CD4-positive, alpha-beta T cell (primary cell): Measurements from ENCODE around the gene NMNAT1. TPM values are rescaled to one million over a fixed set of nuclear protein-coding genes. Genes with fewer than 3 reads are reported as not detected.
A peak's percentile ranks its signal among the peaks of the same experiment; 100 is the strongest.

Experiments
- ATAC-seq: fragments of 200-7000 bp; cut with Tn5 transposase; one replicate; pipeline ENCODE4 v1.10.0; 2022; ENCODE audit warnings: mild to moderate bottlenecking; ENCODE audit not compliant: poor library complexity
- CTCF ChIA-PET: fragments of 350-600 bp; sonication (Branson Sonifier 250); formaldehyde crosslinking; loops from one replicate; lab custom pipeline; 2021; ENCODE audit warnings: antibody characterized with exemption, inconsistent platforms; lab: Charles Lee
- POLR2A ChIA-PET: fragments of 350-600 bp; sonication (Branson Sonifier 250); formaldehyde crosslinking; loops from one replicate; lab custom pipeline; 2021; ENCODE audit warnings: antibody characterized with exemption, inconsistent platforms; lab: Charles Lee
- DNase-seq, 14 experiments: peaks; one replicate each; pipeline ENCODE4 v3.0.0-alpha.2; 2013 to 2020; ENCODE audit warnings: mixed read lengths in 2 of 14
- H3K27ac ChIP-seq, 2 donors: one replicate each; pipeline versions ENCODE4 v1.5.1 to v1.7.0; 2013; ENCODE audit warnings: low read length in 2 of 2, low read depth in 1 of 2, mild to moderate bottlenecking in 1 of 2
- H3K27me3 ChIP-seq, 2 experiments: 1 replicate in 1 of 2; 2 replicates in 1 of 2; pipeline versions ENCODE4 v1.6.1 to v1.7.0; 2013; ENCODE audit warnings: low read length in 2 of 2, control low read depth in 1 of 2, mild to moderate bottlenecking in 1 of 2, moderate library complexity in 1 of 2; ENCODE audit not compliant: insufficient read depth in 2 of 2, control insufficient read depth in 1 of 2
- H3K36me3 ChIP-seq: one replicate; pipeline ENCODE4 v1.6.1; 2013; ENCODE audit warnings: low read length, control low read depth; ENCODE audit not compliant: insufficient read depth
- H3K4me1 ChIP-seq: one replicate; pipeline ENCODE4 v1.6.1; 2013; ENCODE audit warnings: low read length, control low read depth; ENCODE audit not compliant: insufficient read depth
- H3K4me3 ChIP-seq: one replicate; pipeline ENCODE4 v1.5.1; 2013; ENCODE audit warnings: mild to moderate bottlenecking, low read length, moderate library complexity
- H3K9me3 ChIP-seq, 2 experiments: 1 replicate in 1 of 2; 2 replicates in 1 of 2; pipeline versions ENCODE4 v1.6.1 to v1.7.0; 2013; ENCODE audit warnings: low read length in 2 of 2, mild to moderate bottlenecking in 2 of 2, control low read depth in 1 of 2, moderate library complexity in 1 of 2; ENCODE audit not compliant: control insufficient read depth in 1 of 2, insufficient read depth in 1 of 2
- H3K27ac Mint-ChIP-seq: one replicate; pipeline ENCODE4 v1.8.0; 2020; ENCODE audit warnings: mixed read lengths
- H3K27me3 Mint-ChIP-seq: one replicate; pipeline ENCODE4 v1.8.0; 2021; ENCODE audit warnings: mixed read lengths
- H3K36me3 Mint-ChIP-seq: one replicate; pipeline ENCODE4 v1.8.0; 2021; ENCODE audit warnings: low read depth, mixed read lengths
- H3K4me1 Mint-ChIP-seq: one replicate; pipeline ENCODE4 v1.8.0; 2021; ENCODE audit warnings: low read depth, mixed read lengths
- H3K4me3 Mint-ChIP-seq: one replicate; pipeline ENCODE4 v1.8.0; 2020; ENCODE audit warnings: mild to moderate bottlenecking, mixed read lengths
- H3K9me3 Mint-ChIP-seq: one replicate; pipeline ENCODE4 v1.8.0; 2020; ENCODE audit warnings: mixed read lengths
- CTCF ChIP-seq: fragments of 200-600 bp; IDR thresholded peaks from one replicate; pipeline ENCODE4 v1.8.0; 2022; ENCODE audit warnings: antibody characterized with exemption, mild to moderate bottlenecking
- intact Hi-C, 2 experiments: fragments of 100-400 bp; cut with DNase I in 1 of 2; cut with micrococcal nuclease in 1 of 2; formaldehyde crosslinking; loops; one replicate each; pipeline versions ENCODE4 v1.15.1 to v1.9.0; 2023 to 2025; cut with DNase I, micrococcal nuclease
- total RNA-seq, 174 experiments: library from RNA in 2 of 174; stranded (reverse) in 2 of 174; gene quantifications; one replicate each; pipeline ENCODE4 v1.2.3 and lab custom pipeline; 2021 to 2026

NMNAT1 gene
- total RNA-seq, 2 experiments from 2014 or later, result 0.66 to 1.0 TPM

- ATAC-seq (no peak), DNase-seq (no peak)
- intact Hi-C loops, result no loop called here
- Mint-ChIP-seq H3K4me1 (no peaks in the 10 kb centered on the region), H3K9me3 (no peaks in the 10 kb centered on the region), H3K4me3 (no peak overlapping the region), H3K36me3 (peaks cover 38% of the 10 kb centered on the region), H3K27ac (no peak overlapping the region), H3K27me3 (no peaks in the 10 kb centered on the region)
- Histone ChIP-seq H3K36me3 (peaks cover 30% of the 10 kb centered on the region), H3K4me3 (no peak overlapping the region), H3K27me3 (no peaks in the 10 kb centered on the region), H3K27ac (no peak overlapping the region), H3K9me3 (no peaks in the 10 kb centered on the region), H3K4me1 (no peaks in the 10 kb centered on the region)
- TF ChIP-seq CTCF, result no peak
- ChIA-PET POLR2A (interaction anchor here (0.6 kb wide), 1 partner anchor 109 kb away, joined by 3 read pairs; no protein-coding TSS in a partner anchor), CTCF (interaction anchor here (1.2 kb wide), 1 partner anchor 16 kb away, joined by 3 read pairs; the partner anchor contains the start of genes LZIC and NMNAT1)
These were observed 16.0 kb upstream of the NMNAT1 start for GRCh38 chr1:9927259-9927658.

DNA sequence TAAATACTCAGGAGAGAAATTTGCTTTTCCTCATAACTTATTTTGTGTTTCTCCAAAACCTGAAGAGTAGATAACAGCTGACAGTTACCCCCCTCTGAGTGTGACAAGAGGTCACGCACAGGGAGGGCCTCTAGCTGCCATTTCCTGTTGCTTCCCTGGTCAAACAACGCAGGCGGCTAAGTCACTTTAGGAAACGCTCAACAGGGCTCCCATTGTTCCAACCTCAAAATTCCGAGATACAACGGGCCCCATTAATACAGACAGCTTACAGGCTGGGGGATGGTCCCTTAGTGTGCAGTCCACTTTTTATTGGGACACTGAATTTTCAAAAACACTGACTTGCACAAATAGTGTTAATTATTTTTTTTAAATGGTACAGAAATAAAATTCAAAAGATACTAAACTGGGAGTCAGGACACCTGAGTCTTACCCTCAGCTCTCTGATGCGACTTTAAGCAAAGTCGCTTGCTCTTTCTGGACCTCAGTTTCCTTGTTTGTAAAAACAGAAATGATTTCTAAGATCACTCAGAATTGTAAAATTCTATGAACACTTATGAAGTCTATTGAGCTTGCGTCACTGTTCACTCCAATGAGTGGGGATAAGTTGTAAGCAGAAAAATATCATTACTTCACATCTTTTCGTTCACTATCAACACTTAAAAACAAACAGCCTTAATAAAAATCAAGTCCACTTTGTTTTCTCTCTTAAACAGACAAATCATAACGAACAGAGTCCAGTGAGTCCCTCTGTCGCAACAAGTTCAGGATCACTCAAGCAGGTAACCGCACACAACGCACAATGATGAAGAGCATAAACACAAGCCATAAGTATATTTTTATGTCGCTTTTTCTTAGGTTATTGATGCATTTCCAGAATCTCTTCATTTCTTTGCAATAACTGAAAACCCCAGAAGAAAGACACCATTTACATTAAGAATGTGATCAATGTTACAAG is 13.6 kb upstream of the NMNAT1 start:
- Histone ChIP-seq H3K4me3 (no peak overlapping the region), H3K4me1 (no peaks in the 10 kb centered on the region), H3K36me3 (peaks cover 41% of the 10 kb centered on the region), H3K27ac (no peak overlapping the region), H3K9me3 (no peaks in the 10 kb centered on the region), H3K27me3 (no peaks in the 10 kb centered on the region)
- H3K4me1 Mint-ChIP-seq, result no peaks in the 10 kb centered on the region
- H3K27me3 Mint-ChIP-seq, result no peaks in the 10 kb centered on the region
- CTCF ChIA-PET, result no interaction called here
- H3K9me3 Mint-ChIP-seq, result no peaks in the 10 kb centered on the region
- H3K4me3 Mint-ChIP-seq, result no peak overlapping the region
- no peak for TF ChIP-seq CTCF
- no peak overlapping the region for H3K27ac Mint-ChIP-seq
- ATAC-seq, result no peak
- POLR2A ChIA-PET, result interaction anchor here (1.0 kb wide), 1 partner anchor 19 kb away, joined by 3 read pairs; no protein-coding TSS in a partner anchor
- intact Hi-C loops, result no loop called here
- peaks cover 61% of the 10 kb centered on the region for H3K36me3 Mint-ChIP-seq
- no peak for DNase-seq

GRCh38 chr1:9942399-9942938 is 806 bp upstream of the NMNAT1 start:
- Mint-ChIP-seq H3K4me3 (peak overlapping the region; percentile 98), H3K27ac (peak overlapping the region; percentile 91), H3K4me1 (peaks cover 20% of the 10 kb centered on the region), H3K36me3 (peaks cover 39% of the 10 kb centered on the region), H3K9me3 (no peaks in the 10 kb centered on the region), H3K27me3 (no peaks in the 10 kb centered on the region)
- ChIA-PET POLR2A (interaction anchor here (2.2 kb wide), 1 partner anchor 32 kb away, joined by 15 read pairs; the partner anchor contains the start of gene CTNNBIP1), CTCF (interaction anchor here (1.0 to 2.9 kb wide), 3 partner anchors 8 to 15 kb away, joined by 3 to 14 read pairs (median 3); no protein-coding TSS in a partner anchor)
- peak overlapping the region; percentile 73 to 90 for H3K27ac ChIP-seq
- H3K27me3 ChIP-seq, result no peaks in the 10 kb centered on the region
- TF ChIP-seq CTCF, result peak; percentile 31
- H3K4me3 ChIP-seq, result peak overlapping the region; percentile 99
- peak in 4 of 14 experiments; percentile 12 to 68 (median 55) for DNase-seq
- peak; percentile 62 for ATAC-seq
- H3K36me3 ChIP-seq, result peaks cover 9% of the 10 kb centered on the region
- peaks cover 23% of the 10 kb centered on the region for H3K4me1 ChIP-seq
- intact Hi-C loops, result loop anchor here (1.0 to 10.0 kb wide), 5 partner anchors 67 to 486 kb away; partner anchors contain the start of gene UBE4B (in 1 of the 2)
- no peaks in the 10 kb centered on the region for H3K9me3 ChIP-seq
